HG03575 (cell line): Measurements from ENCODE around the gene PGBD2.
"Not testable (repeated sequence)": the region's sequence is repeated elsewhere in the genome, so short reads cannot be mapped to it uniquely, and the experiment has no call there.

Source experiments
- ATAC-seq: cut with Tn5 transposase; IDR thresholded peaks from one replicate; pipeline ENCODE4 v1.9.1; 2021; ENCODE audit not compliant: unreplicated experiment, insufficient number of reproducible peaks, low FRiP score; ENCODE audit errors: extremely low read depth

PGBD2 gene

GRCh38 chr1:248886237-248886895 is 19.7 kb upstream of the PGBD2 start:
- ATAC-seq, result no peak

- not testable (repeated sequence) for ATAC-seq
Observed at GRCh38 chr1:248889914-248890243, 16.2 kb upstream of the PGBD2 start.

GRCh38 chr1:248890549-248891498 is 15.2 kb upstream of the PGBD2 start:
- no peak for ATAC-seq

- ATAC-seq, result no peak
Observed at GRCh38 chr1:248891758-248892157, 14.3 kb upstream of the PGBD2 start.

GRCh38 chr1:248892590-248892989 is 13.4 kb upstream of the PGBD2 start:
- ATAC-seq, result no peak

GRCh38 chr1:248894837-248895236 is 11.2 kb upstream of the PGBD2 start:
- no peak for ATAC-seq

GRCh38 chr1:248897412-248898337 is 8.4 kb upstream of the PGBD2 start:
- no peak for ATAC-seq

GRCh38 chr1:248900637-248901036 is 5.4 kb upstream of the PGBD2 start:
- no peak for ATAC-seq

- no peak for ATAC-seq
Observed at GRCh38 chr1:248901578-248901977, 4.5 kb upstream of the PGBD2 start.

- no peak for ATAC-seq
Observed at GRCh38 chr1:248904437-248905216, 1.4 kb upstream of the PGBD2 start.

- ATAC-seq, result peak; percentile 6
Observed at GRCh38 chr1:248905662-248906008, 400 bp upstream of the PGBD2 start.

- ATAC-seq, result no peak
Observed at GRCh38 chr1:248906753-248907661, 972 bp downstream of the PGBD2 start.

- no peak for ATAC-seq
Observed at GRCh38 chr1:248910761-248911160, 4.7 kb downstream of the PGBD2 start.

- no peak for ATAC-seq
Observed at GRCh38 chr1:248913933-248914332, 7.9 kb downstream of the PGBD2 start.

GRCh38 chr1:248914796-248915381 is 8.9 kb downstream of the PGBD2 start:
- no peak for ATAC-seq

GRCh38 chr1:248918131-248918530 is 12.1 kb downstream of the PGBD2 start:
- ATAC-seq, result no peak
